Bronchial epithelial cell (primary cell): ENCODE measurements around the gene CADM1. TPM values are rescaled to one million over a fixed set of nuclear protein-coding genes. Genes with fewer than 3 reads are reported as not detected.

ENCODE experiments used
- DNase-seq: peaks from one replicate; pipeline ENCODE4 v3.0.0-alpha.2; 2010; ENCODE audit warnings: low read depth
- FAIRE-seq: peaks from 2 replicates; lab custom pipeline; 2011; peaks lifted over from hg19 to GRCh38; lab: Jason Lieb, UNC
- H3K27me3 ChIP-seq: 2 replicates; pipeline ENCODE4 v1.5.1; 2011; ENCODE audit warnings: low read length; ENCODE audit not compliant: control insufficient read depth, insufficient read depth
- H3K36me3 ChIP-seq: 2 replicates; pipeline ENCODE4 v1.5.1; 2011; ENCODE audit warnings: low read length; ENCODE audit not compliant: control insufficient read depth, insufficient read depth
- H3K4me3 ChIP-seq: 2 replicates; pipeline ENCODE4 v1.5.1; 2011; ENCODE audit warnings: mild to moderate bottlenecking, low read depth, low read length, control low read depth
- CTCF ChIP-seq: IDR thresholded peaks from 2 replicates; pipeline ENCODE4 v1.5.1; 2011; ENCODE audit warnings: mild to moderate bottlenecking, moderate library complexity, low read length, control low read depth, inconsistent platforms; ENCODE audit not compliant: insufficient read depth, severe bottlenecking
- total RNA-seq: library from RNA; depleted of rRNA; stranded (reverse); fragments of >200 nt; gene quantifications from 2 replicates; pipeline ENCODE4 v1.2.1, GENCODE V29; 2014

Gene CADM1
- total RNA-seq, 1 donor from 2014 or later, result 1.6 TPM

DNA sequence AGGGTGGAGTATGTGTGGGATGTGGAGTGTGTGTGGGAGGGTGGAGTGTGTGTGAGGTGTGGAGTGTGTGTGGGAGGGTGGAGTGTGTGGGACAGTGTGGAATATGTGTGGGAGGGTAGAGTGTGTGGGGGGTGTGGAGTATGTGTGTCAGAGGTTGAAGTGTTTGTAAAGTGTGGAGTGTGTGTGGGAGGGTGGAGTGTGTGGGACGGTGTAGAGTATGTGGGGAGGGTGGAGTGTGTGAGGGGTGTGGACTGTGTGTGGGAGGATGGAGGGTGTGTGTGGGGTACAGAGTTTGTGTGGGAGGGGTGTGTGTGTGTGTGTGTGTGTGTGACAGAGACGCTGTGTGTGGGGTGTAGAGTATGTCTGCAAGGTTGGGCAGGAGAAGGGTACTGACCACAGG, 355.5 kb downstream of the CADM1 start:
- FAIRE-seq (no peak), DNase-seq (no peak)
- TF ChIP-seq CTCF, result no peak
- Histone ChIP-seq H3K27me3 (no peaks in the 10 kb centered on the region), H3K4me3 (no peak overlapping the region), H3K36me3 (no peaks in the 10 kb centered on the region)

DNA sequence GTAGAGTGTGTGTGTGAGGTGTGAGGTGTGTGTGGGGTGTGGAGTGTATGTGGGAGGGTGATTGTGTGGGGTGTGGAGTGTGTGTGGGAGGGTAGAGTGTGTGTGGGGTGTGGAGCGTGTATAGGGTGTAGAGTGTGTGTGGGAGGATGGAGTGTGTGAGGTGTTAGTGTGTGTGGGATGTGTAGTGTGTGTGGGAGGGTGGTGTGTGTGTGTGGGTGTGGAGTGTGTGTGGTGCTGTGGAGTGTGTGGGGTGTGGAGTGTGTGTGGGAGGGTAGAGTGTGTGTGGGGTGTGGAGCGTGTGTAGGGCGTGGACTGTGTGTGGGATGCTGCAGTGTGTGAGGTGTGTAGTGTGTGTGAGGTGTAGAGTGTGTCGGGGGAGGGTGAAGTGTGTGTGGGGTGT, 356.1 kb downstream of the CADM1 start:
- no peak for DNase-seq
- FAIRE-seq, result peak; percentile 86
- Histone ChIP-seq H3K36me3 (no peaks in the 10 kb centered on the region), H3K4me3 (no peak overlapping the region), H3K27me3 (no peaks in the 10 kb centered on the region)
- no peak for TF ChIP-seq CTCF

DNA sequence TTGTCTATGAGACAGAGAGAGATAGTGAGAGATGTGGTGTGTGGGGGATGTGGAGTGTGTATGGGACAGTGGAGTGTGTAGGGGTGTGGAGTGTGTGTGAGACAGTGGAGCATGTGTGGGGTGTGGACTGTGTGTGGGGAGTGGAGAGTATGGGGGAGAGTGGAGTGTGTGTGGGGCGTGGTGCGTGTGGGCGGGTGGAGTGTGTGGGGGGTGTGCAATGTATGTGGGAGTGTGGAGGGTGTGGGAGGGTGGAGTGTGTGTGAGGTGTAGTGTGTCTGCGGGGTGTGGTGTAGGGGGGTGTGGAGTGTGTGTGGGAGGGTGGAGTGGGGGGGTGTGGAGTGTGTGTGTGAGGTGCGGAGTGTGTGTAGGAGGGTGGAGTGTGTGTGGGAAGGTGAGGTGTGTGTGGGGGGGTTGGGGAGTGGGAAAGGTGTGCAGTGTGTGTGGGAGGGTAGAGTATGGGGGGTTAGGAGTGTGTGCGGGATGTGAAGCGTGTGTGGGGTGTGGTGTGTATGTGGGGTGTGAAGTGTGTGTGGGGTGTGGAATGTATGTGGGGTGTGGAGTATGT, 356.9 kb downstream of the CADM1 start:
- no peaks in the 10 kb centered on the region for H3K27me3 ChIP-seq
- H3K4me3 ChIP-seq, result no peak overlapping the region
- FAIRE-seq (no peak), DNase-seq (no peak)
- H3K36me3 ChIP-seq, result no peaks in the 10 kb centered on the region
- TF ChIP-seq CTCF, result no peak

DNA sequence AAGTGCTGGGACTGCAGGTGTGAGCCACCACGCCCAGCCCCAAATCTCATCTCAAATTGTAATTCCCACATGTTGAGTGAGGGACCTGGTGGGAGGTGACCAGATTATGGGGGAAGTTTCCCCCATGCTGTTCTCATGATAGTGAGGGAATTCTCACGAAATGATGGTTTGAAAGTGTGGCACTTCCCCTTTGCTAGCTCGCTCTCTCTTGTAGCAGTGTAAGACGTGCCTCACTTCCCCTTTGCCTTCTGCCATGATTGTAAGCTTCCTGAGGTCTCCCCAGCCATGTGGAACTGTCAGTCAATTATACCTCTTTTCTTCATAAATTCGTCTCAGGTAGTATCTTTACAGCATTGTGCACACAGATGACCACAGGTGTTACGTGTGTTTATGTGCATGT, 357.8 kb downstream of the CADM1 start:
- no peak for DNase-seq
- H3K36me3 ChIP-seq, result no peaks in the 10 kb centered on the region
- TF ChIP-seq CTCF, result no peak
- no peak overlapping the region for H3K4me3 ChIP-seq
- FAIRE-seq, result peak; percentile 70
- no peaks in the 10 kb centered on the region for H3K27me3 ChIP-seq

- no peak for FAIRE-seq
- no peaks in the 10 kb centered on the region for H3K27me3 ChIP-seq
Measured at GRCh38 chr11:115145324-115145723, 358.9 kb downstream of the CADM1 start.

More at GRCh38 chr11:115145324-115145723, 358.9 kb downstream of the CADM1 start:
- H3K36me3 ChIP-seq, result no peaks in the 10 kb centered on the region
- TF ChIP-seq CTCF, result no peak
- no peak overlapping the region for H3K4me3 ChIP-seq
- DNase-seq, result no peak
